PFSK-1 (cell line): ENCODE data around the gene SPEM1.

Experiments
- TAF1 ChIP-seq: IDR thresholded peaks from 2 replicates; pipeline ENCODE4 v1.6.1; 2012; ENCODE audit warnings: low read length, control low read depth, borderline replicate concordance; ENCODE audit not compliant: insufficient read depth
- TF ChIP-seq, protein P1 (sequence below), 2 experiments: IDR thresholded peaks; 2 replicates each; pipeline versions ENCODE4 v1.6.1 to v1.8.0; 2011 to 2012; ENCODE audit warnings: low read depth in 2 of 2, low read length in 2 of 2, control low read depth in 1 of 2, inconsistent platforms in 1 of 2, mild to moderate bottlenecking in 1 of 2, moderate library complexity in 1 of 2; ENCODE audit not compliant: insufficient read depth in 1 of 2

DNA sequence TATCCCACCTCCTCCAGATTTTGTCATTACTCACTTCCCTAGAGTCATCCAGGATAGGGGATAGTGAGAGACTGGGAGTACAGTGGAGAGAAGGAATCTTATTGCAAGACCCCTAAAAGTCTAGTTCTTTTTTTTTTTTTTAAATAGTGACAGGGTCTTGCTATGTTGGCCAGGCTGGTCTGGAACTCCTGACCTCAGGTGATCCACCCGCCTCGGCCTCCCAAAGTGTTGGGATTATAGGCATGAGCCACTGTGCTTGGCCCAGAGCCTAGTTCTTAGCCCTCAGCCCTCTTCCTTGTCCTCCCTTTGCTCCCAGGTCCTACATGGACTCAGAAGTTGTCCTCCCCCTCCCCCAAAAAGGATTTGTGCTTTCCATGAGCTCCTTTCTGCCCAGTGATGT is 22.0 kb downstream of the SPEM1 start:
- TF ChIP-seq, protein P1, sequence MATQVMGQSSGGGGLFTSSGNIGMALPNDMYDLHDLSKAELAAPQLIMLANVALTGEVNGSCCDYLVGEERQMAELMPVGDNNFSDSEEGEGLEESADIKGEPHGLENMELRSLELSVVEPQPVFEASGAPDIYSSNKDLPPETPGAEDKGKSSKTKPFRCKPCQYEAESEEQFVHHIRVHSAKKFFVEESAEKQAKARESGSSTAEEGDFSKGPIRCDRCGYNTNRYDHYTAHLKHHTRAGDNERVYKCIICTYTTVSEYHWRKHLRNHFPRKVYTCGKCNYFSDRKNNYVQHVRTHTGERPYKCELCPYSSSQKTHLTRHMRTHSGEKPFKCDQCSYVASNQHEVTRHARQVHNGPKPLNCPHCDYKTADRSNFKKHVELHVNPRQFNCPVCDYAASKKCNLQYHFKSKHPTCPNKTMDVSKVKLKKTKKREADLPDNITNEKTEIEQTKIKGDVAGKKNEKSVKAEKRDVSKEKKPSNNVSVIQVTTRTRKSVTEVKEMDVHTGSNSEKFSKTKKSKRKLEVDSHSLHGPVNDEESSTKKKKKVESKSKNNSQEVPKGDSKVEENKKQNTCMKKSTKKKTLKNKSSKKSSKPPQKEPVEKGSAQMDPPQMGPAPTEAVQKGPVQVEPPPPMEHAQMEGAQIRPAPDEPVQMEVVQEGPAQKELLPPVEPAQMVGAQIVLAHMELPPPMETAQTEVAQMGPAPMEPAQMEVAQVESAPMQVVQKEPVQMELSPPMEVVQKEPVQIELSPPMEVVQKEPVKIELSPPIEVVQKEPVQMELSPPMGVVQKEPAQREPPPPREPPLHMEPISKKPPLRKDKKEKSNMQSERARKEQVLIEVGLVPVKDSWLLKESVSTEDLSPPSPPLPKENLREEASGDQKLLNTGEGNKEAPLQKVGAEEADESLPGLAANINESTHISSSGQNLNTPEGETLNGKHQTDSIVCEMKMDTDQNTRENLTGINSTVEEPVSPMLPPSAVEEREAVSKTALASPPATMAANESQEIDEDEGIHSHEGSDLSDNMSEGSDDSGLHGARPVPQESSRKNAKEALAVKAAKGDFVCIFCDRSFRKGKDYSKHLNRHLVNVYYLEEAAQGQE (IDR thresholded peaks at IDR 0.05; ENCODE audit: insufficient read depth in 1 of 2, low read depth in 2 of 2, low read length in 2 of 2) = no peak
- no peak for TF ChIP-seq TAF1
